Stimulated activated CD4-positive, alpha-beta T cell treated with anti-CD3 and anti-CD28 coated beads, Interleukin-15, amount 100 ng/mL, for 48 hours (primary cell): ENCODE results near the gene ZC3H4.
A peak's percentile ranks its signal among the peaks of the same experiment; 100 is the strongest.
"Not testable (repeated sequence)": the region's sequence is repeated elsewhere in the genome, so short reads cannot be mapped to it uniquely, and the experiment has no call there.

Source experiments
- DNase-seq, 2 donors: peaks; one replicate each; pipeline ENCODE4 v3.0.0-alpha.2; 2020; ENCODE audit warnings: low read depth in 2 of 2

ZC3H4 gene

DNA sequence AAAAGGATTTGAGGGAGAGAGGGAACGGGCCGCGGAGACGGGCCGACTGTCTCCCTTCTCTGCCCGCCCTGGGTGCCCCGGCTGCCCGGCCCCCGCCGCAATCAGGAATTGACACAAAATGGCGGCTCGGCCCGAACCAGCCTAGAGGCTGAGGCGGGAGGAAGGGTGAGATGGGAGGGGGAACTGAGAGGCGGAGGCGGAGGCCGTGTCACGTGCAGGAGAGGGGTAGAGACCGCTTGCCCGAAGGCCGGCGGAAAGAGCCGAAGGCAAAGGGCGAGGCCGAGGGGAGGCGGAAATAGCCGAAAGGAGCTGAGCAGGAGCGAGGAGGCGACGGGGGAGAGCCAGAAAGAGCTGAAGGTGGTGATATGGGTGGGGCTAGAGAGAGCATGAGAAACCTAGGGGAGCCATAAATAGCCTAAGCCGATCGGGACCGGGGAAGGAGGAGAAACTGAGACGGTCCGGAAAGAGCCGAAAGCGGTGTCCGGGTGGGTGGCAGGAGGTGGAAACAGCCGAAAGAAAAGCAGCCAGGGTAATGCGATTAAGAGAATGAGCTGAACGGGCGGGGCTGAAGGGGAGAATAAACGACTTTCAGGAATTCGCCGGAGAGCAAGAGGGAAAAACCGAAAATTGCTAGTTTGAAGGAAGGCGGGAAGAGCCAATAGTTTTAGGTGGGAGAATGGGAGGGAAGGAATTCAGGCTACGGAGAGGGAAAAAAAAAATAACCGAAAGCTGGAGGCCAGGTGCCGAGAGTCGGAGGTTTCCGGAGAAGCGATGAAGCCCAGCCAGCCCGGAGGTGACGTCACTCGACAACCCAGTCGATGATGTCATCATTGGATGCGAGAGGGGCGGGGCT lies at the start of gene ZC3H4:
Gene ZC3H4 (minus strand): TSS at position 780 of the 853 bp plus-strand sequence. CDS start 1,192 bp downstream, outside the sequence.
- DNase-seq: peak; percentile 99 to 100

DNA sequence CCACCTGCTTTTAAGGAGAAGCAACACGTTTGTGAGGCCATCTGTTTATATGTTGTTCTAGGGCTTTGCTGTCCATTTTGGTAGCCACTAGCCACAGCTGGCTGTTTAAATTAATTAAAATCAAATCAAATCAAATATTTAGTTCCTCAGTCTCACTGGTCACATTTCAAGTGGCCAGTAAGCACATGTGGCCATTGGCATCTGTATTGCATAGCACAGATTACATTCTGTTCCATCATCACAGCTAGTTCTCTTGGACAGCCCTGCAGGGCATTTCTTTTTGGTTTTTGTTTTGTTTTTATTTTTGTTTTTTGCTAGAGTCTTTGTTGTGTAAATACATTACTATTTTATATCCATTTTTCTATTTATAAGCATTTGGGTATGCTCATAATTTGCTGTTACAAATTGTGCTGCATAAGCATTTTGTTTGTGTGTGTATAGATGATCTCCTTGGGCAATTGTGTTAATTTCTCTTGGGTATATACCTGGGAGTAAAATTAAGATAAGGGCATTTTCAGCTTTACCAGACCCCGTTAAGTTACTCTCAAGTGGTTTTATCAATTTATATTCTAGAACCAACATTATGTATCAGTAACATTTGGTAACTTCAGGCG lies 48.4 kb upstream of the ZC3H4 start:
- no peak for DNase-seq

DNA sequence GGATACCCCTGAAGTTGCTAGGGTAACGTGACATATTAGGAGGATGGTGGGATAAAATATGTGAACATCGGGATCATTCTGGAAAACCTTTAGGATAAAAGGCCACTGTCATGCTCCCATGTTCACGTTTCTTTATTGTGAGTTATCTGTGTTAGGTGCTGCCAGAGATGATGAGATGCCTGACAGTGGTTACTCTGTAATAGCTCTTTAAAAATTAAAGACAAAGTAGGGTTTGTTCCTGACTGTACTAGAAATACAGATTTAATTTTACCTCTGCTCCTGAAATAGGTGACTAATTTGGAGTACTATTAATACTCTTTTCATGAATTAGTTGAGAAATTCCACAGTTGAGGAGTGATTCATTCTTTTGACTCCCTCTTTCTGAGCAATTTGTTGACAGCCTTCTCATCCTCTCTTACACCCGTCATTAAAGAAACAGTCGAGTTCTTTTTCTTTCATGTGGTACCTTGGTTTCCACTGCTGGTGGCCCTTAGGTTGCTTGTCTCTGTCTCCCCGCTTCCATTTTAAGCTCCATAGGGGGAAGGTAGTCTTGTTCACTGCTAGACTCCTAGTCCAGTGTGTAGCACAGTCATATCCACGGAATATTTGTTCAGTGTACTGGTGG lies 45.4 kb upstream of the ZC3H4 start:
- DNase-seq: peak in 1 of 2 donors; percentile 23

DNA sequence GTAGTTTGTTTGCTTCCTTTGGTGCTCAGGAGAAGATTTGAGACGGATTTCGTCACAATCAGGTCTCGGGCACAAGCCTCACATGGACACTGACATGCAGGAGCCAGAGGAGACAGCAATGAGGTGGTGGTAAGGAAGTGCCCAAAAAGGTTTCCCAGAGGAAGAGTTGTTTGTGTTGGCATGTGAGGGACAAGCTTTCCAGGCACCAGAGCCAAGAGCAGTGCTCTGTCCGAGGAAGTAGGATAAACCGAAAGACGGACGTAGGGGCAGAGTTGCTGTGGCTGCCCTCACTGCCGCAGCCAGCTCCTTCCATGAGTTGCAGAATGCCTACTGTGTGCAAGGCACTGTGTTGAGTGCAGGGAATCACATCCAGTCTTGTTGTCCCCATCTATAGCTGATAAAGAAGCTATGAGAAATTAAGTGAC lies 44.8 kb upstream of the ZC3H4 start:
- no peak for DNase-seq

DNA sequence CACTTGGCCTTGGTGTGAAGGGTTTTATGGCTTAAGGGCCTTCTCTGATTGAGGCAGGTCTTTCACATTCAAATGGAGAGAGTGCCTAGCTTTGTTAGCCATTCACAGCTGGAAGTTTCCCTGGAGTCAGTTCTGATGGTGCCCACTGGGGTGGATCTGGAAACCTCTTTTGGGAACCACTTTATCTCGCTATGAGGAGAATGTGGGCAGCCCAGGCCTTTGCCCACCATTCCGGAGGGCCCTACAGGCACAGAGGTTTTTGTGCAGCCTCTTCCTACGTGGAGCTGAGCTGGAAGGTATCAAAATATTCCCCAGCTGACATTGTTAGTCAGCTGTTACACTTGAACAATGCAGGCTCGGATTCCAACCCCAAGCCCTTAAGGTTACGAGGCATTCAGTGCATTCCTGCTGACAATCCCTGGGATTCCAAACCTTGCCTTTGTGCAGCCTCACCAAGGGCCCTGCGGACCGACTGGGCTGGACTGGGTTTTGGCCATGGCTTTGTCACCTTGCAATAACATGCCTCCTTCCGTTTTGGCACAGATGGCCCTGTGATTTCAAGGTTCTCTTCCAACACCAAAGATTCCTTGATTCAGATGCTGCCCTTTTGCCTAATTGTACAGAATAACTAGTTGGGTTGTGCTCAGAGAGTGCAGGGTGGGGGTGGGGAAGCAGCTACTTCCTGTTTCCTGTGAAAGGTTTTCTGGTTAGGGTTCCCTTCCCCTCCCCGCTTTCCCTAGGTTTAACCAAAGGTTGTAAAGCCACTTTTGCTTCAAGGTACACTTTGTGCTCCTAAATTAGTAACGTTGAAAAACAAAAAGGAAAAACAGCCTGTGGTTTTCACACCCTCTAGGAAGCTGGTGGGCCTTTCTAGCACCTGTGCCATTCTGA lies 44.1 kb upstream of the ZC3H4 start:
- no peak for DNase-seq

DNA sequence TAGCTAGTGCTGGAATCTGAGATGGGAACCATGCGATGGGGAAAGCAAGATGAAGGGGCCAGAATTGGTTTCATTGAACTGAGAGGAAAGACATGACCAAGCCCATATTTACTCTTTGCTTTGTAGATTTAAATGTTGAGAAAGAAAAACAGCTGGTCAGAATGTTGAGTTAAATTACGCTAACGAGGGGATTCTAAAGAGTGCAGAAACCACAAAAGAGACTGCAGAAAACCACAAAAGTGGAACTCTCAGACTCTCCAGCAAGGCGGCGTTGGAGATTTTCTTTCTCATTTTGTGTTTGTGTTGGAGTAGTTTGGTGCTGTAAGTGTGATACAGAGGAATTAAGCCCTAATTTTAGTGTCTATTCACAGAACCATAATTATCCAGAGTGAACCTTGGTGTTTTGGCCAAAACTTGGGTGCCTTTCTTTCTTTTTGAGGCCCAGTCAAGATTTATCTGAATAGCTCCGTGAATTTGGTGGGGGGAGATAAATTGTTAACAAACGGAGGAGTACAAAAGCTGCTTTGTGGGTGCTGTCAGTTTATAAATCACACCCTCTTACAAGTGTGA lies 43.4 kb upstream of the ZC3H4 start:
- DNase-seq: no peak

DNA sequence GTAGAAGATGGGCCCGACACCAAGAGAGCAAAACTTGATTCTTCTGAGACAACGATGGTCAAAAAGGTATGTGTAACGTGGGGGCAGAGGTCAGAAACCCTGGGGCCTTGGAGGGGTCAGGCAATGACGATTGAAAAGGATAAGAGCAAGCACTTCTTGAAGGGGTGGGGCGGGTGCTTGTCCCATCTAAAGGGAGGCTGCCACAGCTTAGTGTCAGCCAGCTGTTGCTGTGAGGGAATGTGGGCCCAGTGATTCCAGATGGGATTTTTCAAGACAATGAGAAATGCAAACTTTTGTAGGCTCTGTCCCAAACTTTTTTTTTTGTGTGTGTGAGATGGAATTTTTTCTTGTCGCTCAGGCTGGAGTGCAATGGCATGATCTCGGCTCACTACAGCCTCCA lies 41.6 kb upstream of the ZC3H4 start:
- no peak for DNase-seq

DNA sequence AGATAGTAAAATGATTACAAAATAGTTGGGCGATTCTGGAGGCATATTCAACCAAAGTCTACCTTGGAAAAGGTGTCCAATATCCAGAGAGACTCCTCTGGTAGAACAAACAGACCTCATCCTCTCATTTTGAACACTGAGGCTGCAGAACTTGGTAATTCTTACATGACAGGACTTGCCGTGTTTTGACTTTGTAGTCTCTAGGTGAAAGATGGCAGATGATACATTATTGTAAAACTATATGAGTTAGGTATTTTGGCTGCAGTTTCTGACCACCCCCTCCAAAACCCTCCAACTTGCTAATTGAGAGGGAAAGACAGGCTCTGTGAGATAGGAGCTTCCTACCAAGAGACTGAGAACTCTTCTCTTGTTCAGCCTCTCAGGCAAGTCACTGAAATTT lies 39.7 kb upstream of the ZC3H4 start:
- DNase-seq: no peak

DNA sequence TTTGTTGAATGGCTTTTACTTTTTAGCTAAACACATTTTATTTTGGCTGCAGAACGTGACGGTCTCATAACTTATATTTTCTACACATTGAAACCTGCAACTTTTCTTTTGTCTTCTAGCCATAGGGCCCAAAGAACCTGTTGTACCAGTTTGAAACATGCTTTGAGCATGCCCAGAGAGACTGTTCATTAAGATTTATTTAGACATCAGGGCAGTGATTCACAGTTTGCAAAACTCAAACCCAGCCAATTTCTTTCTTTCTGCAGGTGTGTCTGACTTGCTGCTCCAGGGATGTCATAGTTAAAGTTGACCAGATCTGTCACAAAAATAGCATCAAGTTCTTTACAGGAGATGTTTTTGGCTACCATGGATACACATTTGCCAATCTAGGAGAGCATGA lies 39.1 kb upstream of the ZC3H4 start:
- DNase-seq: no peak

DNA sequence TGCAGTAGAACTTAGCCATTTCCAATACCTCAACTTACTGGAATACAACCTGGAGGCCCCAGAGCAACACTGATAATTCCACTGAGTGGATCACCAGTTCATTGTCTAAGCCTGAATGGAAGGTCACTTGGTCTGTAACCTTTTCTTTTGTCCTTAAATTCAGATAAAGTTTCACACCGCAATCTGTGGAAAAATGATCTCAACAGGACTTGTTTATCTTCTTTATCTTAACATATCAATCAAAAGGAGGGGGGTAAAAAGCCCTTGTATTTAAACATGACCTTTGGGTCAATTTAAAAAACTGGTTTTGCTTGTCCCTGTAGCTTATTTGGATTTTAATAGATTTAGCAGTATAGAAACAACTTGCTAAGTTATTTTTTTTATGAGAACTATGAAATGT lies 38.6 kb upstream of the ZC3H4 start:
- DNase-seq: no peak

DNA sequence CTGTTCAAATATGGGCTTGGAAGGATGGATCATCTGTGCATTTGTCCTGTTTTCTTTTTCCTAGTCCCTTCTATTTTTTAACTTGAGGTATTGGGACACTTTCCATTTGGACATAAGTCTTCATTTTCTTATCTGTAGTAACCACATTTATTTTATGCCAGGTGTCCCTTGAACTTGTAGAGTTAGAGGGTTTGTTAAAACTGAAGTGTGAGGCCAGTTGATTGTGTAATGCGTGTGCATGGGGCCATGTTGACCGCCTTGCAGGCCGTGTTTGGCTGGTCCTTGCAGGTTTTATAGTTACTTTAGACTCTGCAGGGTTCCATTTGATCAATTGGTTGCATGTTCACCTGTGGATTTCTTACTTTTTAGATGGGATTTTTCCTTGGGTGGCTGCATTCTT lies 38.1 kb upstream of the ZC3H4 start:
- DNase-seq: no peak

DNA sequence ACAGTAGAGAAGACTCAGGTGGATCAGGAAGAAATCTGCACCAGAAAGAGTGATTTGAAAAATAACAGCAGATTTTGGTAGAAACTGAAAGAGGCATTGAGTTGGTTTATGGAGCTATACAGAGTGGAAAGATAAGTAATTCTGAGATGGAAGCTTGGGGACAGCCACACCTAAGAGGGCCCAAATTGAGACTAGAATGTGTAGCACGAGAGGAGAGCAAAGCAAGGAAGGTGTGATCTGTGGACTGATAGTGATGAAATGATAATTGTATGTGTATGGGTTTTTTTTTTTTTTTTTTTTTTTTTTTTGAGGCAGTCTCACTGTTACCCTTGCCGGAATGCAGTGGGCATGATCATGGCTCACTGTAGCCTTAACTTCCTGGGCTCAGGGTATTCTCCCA lies 33.3 kb upstream of the ZC3H4 start:
- no peak for DNase-seq

DNA sequence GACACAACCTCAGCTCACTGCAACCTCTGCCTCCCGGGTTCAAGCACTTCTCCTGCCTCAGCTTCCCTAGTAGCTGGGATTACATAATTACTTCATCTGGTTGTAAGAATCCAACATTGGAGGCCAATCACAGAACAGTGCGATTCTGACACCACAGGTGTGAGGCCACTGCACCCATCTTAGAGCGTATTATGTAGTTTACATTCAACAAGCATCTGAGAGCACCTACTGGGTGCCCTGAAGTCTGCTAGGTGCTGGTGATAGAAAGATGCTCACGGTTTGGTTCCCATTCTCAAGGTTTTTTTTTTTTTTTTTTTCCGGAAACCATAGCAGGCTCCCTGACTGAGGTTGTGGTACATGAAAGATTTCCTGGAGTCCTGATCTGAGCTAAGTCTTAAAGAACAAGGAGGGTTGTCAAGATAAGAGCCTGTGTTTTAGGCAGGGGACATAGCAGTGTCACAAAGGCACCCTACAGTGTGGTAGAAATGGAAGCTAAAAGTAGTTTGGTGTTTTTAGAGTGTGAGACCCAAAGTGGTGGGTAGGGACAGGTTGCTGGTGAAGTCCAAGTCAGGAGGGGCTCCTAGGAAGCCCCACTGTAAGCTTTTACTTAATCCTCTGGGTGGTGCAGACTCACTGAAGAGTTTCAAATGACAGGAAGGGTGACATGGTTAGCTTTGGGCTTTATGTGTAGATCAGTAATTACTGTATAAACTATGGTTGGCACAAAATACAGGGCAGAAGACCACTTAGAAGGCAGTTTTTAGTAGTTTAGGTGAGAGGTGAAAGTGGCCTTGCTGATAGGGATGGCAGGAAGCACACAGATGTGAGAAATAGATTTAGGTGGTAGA lies 32.3 kb upstream of the ZC3H4 start:
- no peak for DNase-seq

DNA sequence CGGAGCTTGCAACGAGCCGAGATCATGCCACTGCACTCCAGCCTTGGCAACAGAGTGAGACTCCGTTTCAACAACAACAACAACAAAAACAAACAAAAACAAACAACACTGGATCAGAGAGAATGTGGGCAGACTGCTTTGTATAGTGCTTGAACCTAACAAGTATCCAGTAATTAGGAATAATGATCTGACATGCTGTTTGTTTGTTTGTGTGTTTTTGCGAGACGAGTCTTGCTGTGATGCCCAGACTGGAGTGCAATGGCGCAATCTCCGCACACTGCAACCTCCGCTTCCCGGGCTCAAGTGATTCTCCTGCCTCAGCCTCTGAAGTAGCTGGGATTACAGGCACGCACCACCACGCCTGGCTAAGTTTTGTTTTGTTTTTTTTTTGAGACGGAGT lies 31.1 kb upstream of the ZC3H4 start:
- DNase-seq: no peak

DNA sequence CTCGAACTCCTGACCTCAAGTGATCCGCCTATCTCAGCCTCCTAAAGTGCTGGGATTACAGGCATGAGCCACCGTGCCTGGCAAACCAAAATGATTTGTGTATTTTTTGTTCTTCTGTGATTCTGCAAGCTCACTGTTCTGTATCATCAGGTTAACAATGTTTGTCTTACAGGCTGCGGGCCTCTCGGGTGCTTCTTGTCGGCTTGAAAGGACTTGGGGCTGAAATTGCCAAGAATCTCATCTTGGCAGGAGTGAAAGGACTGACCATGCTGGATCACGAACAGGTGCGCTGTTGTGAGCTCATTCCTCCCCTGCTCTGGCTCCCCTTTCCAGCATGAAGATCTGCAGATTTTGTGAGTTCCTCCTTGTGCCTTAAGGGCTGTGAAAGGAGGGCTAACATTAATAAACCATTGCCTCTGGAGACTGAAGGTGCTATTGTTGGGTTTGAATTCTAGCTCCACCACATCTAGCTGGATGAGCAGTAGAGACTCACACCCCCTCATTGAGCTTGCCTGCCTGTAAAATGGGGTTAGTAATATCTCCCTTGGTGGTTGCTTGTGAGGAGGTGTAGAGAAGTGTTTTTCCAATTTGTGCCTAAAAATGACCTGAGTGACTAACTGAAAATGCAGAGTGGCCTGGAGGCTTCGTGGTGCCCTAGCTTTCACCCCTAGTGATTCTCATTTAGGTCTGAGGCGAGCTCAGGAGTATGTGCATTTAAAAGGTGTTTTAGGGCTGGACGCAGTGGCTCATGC lies 29.9 kb upstream of the ZC3H4 start:
- no peak for DNase-seq

DNA sequence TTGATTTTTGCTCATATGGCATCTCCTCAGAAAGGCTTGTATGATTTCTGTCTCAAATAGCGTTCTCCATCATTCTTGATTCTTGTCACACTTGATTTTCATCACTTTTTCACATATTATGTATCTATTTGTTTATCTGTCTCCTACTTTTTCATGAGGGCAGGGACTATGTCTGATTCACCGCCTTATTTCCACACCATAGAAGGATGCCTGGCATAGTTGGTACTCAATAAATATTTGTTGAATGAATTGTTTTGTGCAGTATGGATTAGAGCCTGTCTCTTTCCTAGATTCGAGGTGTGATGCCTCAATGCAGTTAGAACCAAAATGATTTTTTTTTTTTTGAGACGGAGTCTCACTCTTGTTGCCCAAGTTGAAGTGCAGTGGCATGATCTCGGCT lies 29.2 kb upstream of the ZC3H4 start:
- no peak for DNase-seq

DNA sequence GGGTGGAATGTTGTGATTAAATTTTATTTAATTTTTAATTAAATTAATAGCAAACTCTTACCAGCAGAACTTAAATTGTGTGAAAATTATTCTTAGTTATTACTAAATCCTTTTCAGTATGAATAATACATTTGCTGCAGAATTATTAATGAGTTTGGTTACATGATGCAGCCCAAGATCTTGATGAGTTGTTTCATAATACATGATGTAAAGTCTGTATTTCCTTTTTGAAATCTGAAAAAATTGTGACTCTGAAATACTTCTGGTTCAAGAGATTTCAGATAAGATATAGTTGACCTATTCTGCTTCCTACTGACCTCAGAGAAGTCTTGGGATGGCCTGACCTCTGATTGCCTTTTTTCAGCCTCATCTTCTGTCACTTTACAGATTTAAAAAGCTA lies 28.1 kb upstream of the ZC3H4 start:
- no peak for DNase-seq

DNA sequence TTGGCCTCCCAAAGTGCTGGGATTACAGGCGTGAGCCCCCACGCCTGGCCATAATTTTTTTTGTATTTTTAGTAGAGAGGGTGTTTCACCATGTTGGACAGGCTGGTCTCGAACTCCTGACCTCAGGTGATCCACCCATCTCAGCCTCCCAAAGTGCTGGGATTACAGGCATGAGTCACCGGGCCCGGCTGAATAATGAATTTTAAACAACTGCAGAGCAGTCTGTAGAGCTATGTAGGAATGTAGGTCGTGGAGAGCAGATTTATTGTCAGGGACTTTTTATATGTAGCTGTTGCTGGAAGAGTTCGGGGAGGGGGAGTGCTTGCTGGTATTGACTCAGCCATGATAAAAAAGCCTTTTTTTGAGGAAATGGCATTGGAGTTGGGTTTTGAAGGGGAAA lies 27.7 kb upstream of the ZC3H4 start:
- not testable (repeated sequence) for DNase-seq

DNA sequence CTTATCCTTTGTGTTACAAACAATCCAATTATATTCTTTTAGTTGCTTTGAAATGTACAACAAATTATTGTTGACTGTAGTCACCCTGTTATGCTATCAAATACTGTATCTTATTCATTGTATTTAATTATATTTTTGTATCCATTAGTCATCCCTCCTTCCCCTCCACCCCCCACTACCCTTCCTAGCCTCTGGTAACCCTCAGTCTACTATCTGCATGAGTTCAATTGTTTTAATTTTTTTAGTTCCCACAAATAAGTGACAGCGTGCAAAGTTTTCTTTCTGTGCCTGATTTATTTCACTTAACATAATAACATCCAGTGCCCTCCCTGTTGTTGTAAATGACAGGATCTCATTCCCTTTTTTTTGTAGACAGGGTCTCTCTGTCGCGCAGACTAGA lies 21.6 kb upstream of the ZC3H4 start:
- DNase-seq: no peak

DNA sequence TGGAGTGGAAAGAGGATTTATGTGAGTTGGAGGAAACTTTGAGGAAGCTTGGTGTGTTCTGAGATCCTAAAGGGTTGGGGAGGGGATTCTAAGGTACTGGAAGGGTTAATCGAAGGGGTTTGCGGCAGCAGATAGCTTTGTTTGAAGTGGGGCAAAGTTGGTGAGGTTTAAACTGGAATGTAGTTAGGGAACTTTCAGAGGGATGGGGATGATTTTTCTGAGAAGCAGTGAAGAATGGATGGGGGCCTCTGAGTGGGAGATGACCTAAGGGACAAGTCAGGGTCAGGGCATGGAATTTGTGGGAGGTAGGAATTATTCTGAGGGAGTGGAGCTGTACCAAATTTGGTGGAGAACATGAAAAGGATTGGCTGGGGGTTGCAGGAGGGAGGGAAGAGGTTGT lies 21.0 kb upstream of the ZC3H4 start:
- no peak for DNase-seq
